Measurements from ENCODE around the gene PYGL.
"Not testable (repeated sequence)": the region's sequence is repeated elsewhere in the genome, so short reads cannot be mapped to it uniquely, and the experiment has no call there.

The PYGL gene

GRCh38 chr14:50920482-50921230, 23.6 kb downstream of the PYGL start:
- FAIRE-seq, result no peak
- TF ChIP-seq TAF1 (IDR thresholded peaks at IDR 0.05; ENCODE audit: borderline replicate concordance, low read depth, low read length) (no peak), POLR2A (IDR thresholded peaks at IDR 0.05; ENCODE audit: low read depth, low read length) (no peak), POLR2AphosphoS5 (IDR thresholded peaks at IDR 0.05; ENCODE audit: low read depth, low read length) (no peak)
- no peak for DNase-seq (ENCODE audit: insufficient read length)

GRCh38 chr14:50919524-50919923, 24.8 kb downstream of the PYGL start:
- FAIRE-seq; DNase-seq (ENCODE audit: insufficient read length): not testable (repeated sequence)

GRCh38 chr14:50917449-50917848, 26.8 kb downstream of the PYGL start:
- FAIRE-seq, result no peak
- TF ChIP-seq TAF1 (IDR thresholded peaks at IDR 0.05; ENCODE audit: borderline replicate concordance, low read depth, low read length) (no peak), POLR2AphosphoS5 (IDR thresholded peaks at IDR 0.05; ENCODE audit: low read depth, low read length) (no peak), POLR2A (IDR thresholded peaks at IDR 0.05; ENCODE audit: low read depth, low read length) (no peak)
- DNase-seq (ENCODE audit: insufficient read length), result no peak

GRCh38 chr14:50910495-50911420, 33.5 kb downstream of the PYGL start:
- DNase-seq (ENCODE audit: insufficient read length) (no peak), FAIRE-seq (no peak)
- TF ChIP-seq TAF1 (IDR thresholded peaks at IDR 0.05; ENCODE audit: borderline replicate concordance, low read depth, low read length), result no peak
- TF ChIP-seq POLR2AphosphoS5 (IDR thresholded peaks at IDR 0.05; ENCODE audit: low read depth, low read length), result no peak
- TF ChIP-seq POLR2A (IDR thresholded peaks at IDR 0.05; ENCODE audit: low read depth, low read length), result no peak

- FAIRE-seq (no peak), DNase-seq (ENCODE audit: insufficient read length) (no peak)
- no peak for TF ChIP-seq TAF1 (IDR thresholded peaks at IDR 0.05; ENCODE audit: borderline replicate concordance, low read depth, low read length)
- no peak for TF ChIP-seq POLR2AphosphoS5 (IDR thresholded peaks at IDR 0.05; ENCODE audit: low read depth, low read length)
- TF ChIP-seq POLR2A (IDR thresholded peaks at IDR 0.05; ENCODE audit: low read depth, low read length), result no peak
Observed at GRCh38 chr14:50906326-50907065, 37.8 kb downstream of the PYGL start.

GRCh38 chr14:50904719-50905118, 39.6 kb downstream of the PYGL start:
- FAIRE-seq (no peak), DNase-seq (ENCODE audit: insufficient read length) (no peak)
- no peak for TF ChIP-seq POLR2AphosphoS5 (IDR thresholded peaks at IDR 0.05; ENCODE audit: low read depth, low read length)
- no peak for TF ChIP-seq POLR2A (IDR thresholded peaks at IDR 0.05; ENCODE audit: low read depth, low read length)
- no peak for TF ChIP-seq TAF1 (IDR thresholded peaks at IDR 0.05; ENCODE audit: borderline replicate concordance, low read depth, low read length)

GRCh38 chr14:50901361-50901760, 42.9 kb downstream of the PYGL start:
- DNase-seq (ENCODE audit: insufficient read length), result no peak

GRCh38 chr14:50897658-50898175, 46.6 kb downstream of the PYGL start:
- TF ChIP-seq TAF1 (IDR thresholded peaks at IDR 0.05; ENCODE audit: borderline replicate concordance, low read depth, low read length), result no peak
- TF ChIP-seq POLR2A (IDR thresholded peaks at IDR 0.05; ENCODE audit: low read depth, low read length), result no peak
- TF ChIP-seq POLR2AphosphoS5 (IDR thresholded peaks at IDR 0.05; ENCODE audit: low read depth, low read length), result no peak
- FAIRE-seq (no peak), DNase-seq (ENCODE audit: insufficient read length) (no peak)

More at GRCh38 chr14:50901361-50901760, 42.9 kb downstream of the PYGL start:
- no peak for FAIRE-seq
- TF ChIP-seq POLR2A (IDR thresholded peaks at IDR 0.05; ENCODE audit: low read depth, low read length), result no peak
- TF ChIP-seq TAF1 (IDR thresholded peaks at IDR 0.05; ENCODE audit: borderline replicate concordance, low read depth, low read length), result no peak
- no peak for TF ChIP-seq POLR2AphosphoS5 (IDR thresholded peaks at IDR 0.05; ENCODE audit: low read depth, low read length)

GRCh38 chr14:50897005-50897404, 47.3 kb downstream of the PYGL start:
- not testable (repeated sequence) for FAIRE-seq; DNase-seq (ENCODE audit: insufficient read length)

GRCh38 chr14:50896421-50896820, 47.9 kb downstream of the PYGL start:
- FAIRE-seq, result not testable (repeated sequence)

GRCh38 chr14:50892255-50892654, 52.0 kb downstream of the PYGL start:
- no peak for TF ChIP-seq TAF1 (IDR thresholded peaks at IDR 0.05; ENCODE audit: borderline replicate concordance, low read depth, low read length)
- no peak for TF ChIP-seq POLR2A (IDR thresholded peaks at IDR 0.05; ENCODE audit: low read depth, low read length)
- TF ChIP-seq POLR2AphosphoS5 (IDR thresholded peaks at IDR 0.05; ENCODE audit: low read depth, low read length), result no peak
- DNase-seq (ENCODE audit: insufficient read length) (no peak), FAIRE-seq (no peak)

More at GRCh38 chr14:50896421-50896820, 47.9 kb downstream of the PYGL start:
- DNase-seq (ENCODE audit: insufficient read length), result not testable (repeated sequence)

Data from GM12892 (cell line).